GM23338 (cell line): ENCODE data around the gene THEM5. TPM values are rescaled to one million over a fixed set of nuclear protein-coding genes. Genes with fewer than 3 reads are reported as not detected.
A peak's percentile ranks its signal among the peaks of the same experiment; 100 is the strongest.

ENCODE experiments used
- ATAC-seq: fragments of 200-7000 bp; cut with Tn5 transposase; 3 replicates; pipeline ENCODE4 v1.9.1; 2020
- DNase-seq: peaks from one replicate; pipeline ENCODE4 v3.0.0-alpha.2; 2015; ENCODE audit warnings: low spot score
- H2AFZ ChIP-seq: fragments of 200-600 bp; sonication (generic); 2 replicates; pipeline ENCODE4 v1.8.0; 2016; ENCODE audit warnings: antibody characterized with exemption, mild to moderate bottlenecking, moderate library complexity
- H3F3A ChIP-seq: fragments of 200-600 bp; sonication (generic); replicated peaks from 2 replicates; pipeline ENCODE4 v1.8.0; 2017; ENCODE audit warnings: antibody characterized with exemption, mixed run types, low read depth
- H3K27ac ChIP-seq: fragments of 200-600 bp; sonication (generic); 2 replicates; pipeline ENCODE4 v1.6.1; 2016; ENCODE audit warnings: low read depth
- H3K27me3 ChIP-seq: fragments of 200-600 bp; sonication (generic); 2 replicates; pipeline ENCODE4 v1.8.0; 2016; ENCODE audit warnings: mild to moderate bottlenecking, mixed run types, moderate library complexity; ENCODE audit not compliant: insufficient read depth
- H3K36me3 ChIP-seq: fragments of 200-600 bp; sonication (generic); 2 replicates; pipeline ENCODE4 v1.8.0; 2016; ENCODE audit warnings: mild to moderate bottlenecking; ENCODE audit not compliant: insufficient read depth
- H3K4me1 ChIP-seq: fragments of 200-600 bp; sonication (generic); 2 replicates; pipeline ENCODE4 v1.8.0; 2016; ENCODE audit warnings: mild to moderate bottlenecking, moderate library complexity; ENCODE audit not compliant: insufficient read depth
- H3K4me2 ChIP-seq: fragments of 200-600 bp; sonication (generic); 2 replicates; pipeline ENCODE4 v1.7.1; 2017; ENCODE audit warnings: mixed run types
- H3K4me3 ChIP-seq: fragments of 200-600 bp; sonication (generic); 2 replicates; pipeline ENCODE4 v1.6.1; 2016; ENCODE audit warnings: mixed run types
- H3K79me2 ChIP-seq: fragments of 200-600 bp; sonication (generic); replicated peaks from 2 replicates; pipeline ENCODE4 v1.8.0; 2017; ENCODE audit warnings: mild to moderate bottlenecking; ENCODE audit not compliant: insufficient read depth
- H3K9me2 ChIP-seq: fragments of 200-600 bp; sonication (generic); 2 replicates; pipeline ENCODE4 v1.8.0; 2017; ENCODE audit not compliant: insufficient read depth
- H4K20me1 ChIP-seq: fragments of 200-600 bp; sonication (generic); replicated peaks from 2 replicates; pipeline ENCODE4 v1.8.0; 2017; ENCODE audit warnings: mild to moderate bottlenecking; ENCODE audit not compliant: insufficient read depth
- H3K27ac Mint-ChIP-seq: 2 replicates; pipeline ENCODE4 v1.8.0; 2020; ENCODE audit warnings: inconsistent platforms, mild to moderate bottlenecking, moderate library complexity, mixed read lengths
- H3K27me3 Mint-ChIP-seq: 3 replicates; pipeline ENCODE4 v1.8.0; 2022; ENCODE audit warnings: low read depth, mild to moderate bottlenecking, moderate library complexity, mixed read lengths, inconsistent platforms; ENCODE audit not compliant: insufficient read depth, poor library complexity
- H3K36me3 Mint-ChIP-seq: 3 replicates; pipeline ENCODE4 v1.8.0; 2021; ENCODE audit warnings: low read depth, mild to moderate bottlenecking, inconsistent platforms, moderate library complexity, mixed read lengths
- H3K4me1 Mint-ChIP-seq: 3 replicates; pipeline ENCODE4 v1.8.0; 2020; ENCODE audit warnings: mild to moderate bottlenecking, inconsistent platforms, mixed read lengths
- H3K4me3 Mint-ChIP-seq: 3 replicates; pipeline ENCODE4 v1.8.0; 2021; ENCODE audit warnings: moderate library complexity, mild to moderate bottlenecking, inconsistent platforms, mixed read lengths
- H3K9me3 Mint-ChIP-seq: 3 replicates; pipeline ENCODE4 v1.8.0; 2020; ENCODE audit warnings: moderate library complexity, mild to moderate bottlenecking, inconsistent platforms, mixed read lengths
- CREB1 ChIP-seq: fragments of 250-450 bp; sonication (Bioruptor Pico); IDR thresholded peaks from 2 replicates; pipeline ENCODE4 v1.5.0; 2020; ENCODE audit warnings: low read depth, mild to moderate bottlenecking, moderate library complexity
- CTCF ChIP-seq, 2 experiments: fragments of 200-600 bp in 1 of 2; sonication (generic) in 1 of 2; conservative IDR thresholded peaks; 2 replicates each; pipeline versions ENCODE4 v1.5.1 to v1.6.1; 2016 to 2017; ENCODE audit warnings: antibody characterized with exemption in 2 of 2, low read depth in 2 of 2, mild to moderate bottlenecking in 2 of 2, moderate library complexity in 1 of 2
- ETS1 ChIP-seq: IDR thresholded peaks from 2 replicates; pipeline ENCODE4 v1.6.1; 2016; ENCODE audit warnings: antibody characterized with exemption
- EZH2phosphoT487 ChIP-seq: fragments of 200-600 bp; sonication (generic); IDR thresholded peaks from one replicate; pipeline ENCODE4 v1.8.1; 2018; ENCODE audit warnings: antibody characterized with exemption; ENCODE audit not compliant: unreplicated experiment
- NANOG ChIP-seq: IDR thresholded peaks from 2 replicates; pipeline ENCODE4 v1.6.1; 2016; ENCODE audit warnings: antibody characterized with exemption, borderline replicate concordance
- POLR2AphosphoS5 ChIP-seq: IDR thresholded peaks from 2 replicates; pipeline ENCODE4 v1.6.1; 2016; ENCODE audit warnings: antibody characterized with exemption, low read depth
- STAT1 ChIP-seq: IDR thresholded peaks from one replicate; pipeline ENCODE4 v1.6.1; 2016; ENCODE audit warnings: antibody characterized with exemption; ENCODE audit not compliant: unreplicated experiment
- ZNF114 ChIP-seq: fragments of 250-450 bp; sonication (Bioruptor Pico); IDR thresholded peaks from 2 replicates; pipeline ENCODE4 v1.5.0; 2020; ENCODE audit warnings: mild to moderate bottlenecking, moderate library complexity
- ZNF331 ChIP-seq: fragments of 250-450 bp; sonication (Bioruptor Pico); IDR thresholded peaks from 2 replicates; pipeline ENCODE4 v1.5.0; 2020; ENCODE audit warnings: low read depth, mild to moderate bottlenecking, moderate library complexity
- ZNF462 ChIP-seq: fragments of 250-450 bp; sonication (Bioruptor Pico); IDR thresholded peaks from 2 replicates; pipeline ENCODE4 v1.5.0; 2020; ENCODE audit warnings: mild to moderate bottlenecking, moderate library complexity
- polyA plus RNA-seq: library from polyadenylated mRNA; unstranded; fragments of >200 nt; fragmentation: Nextera tagmentation; extraction: Ambion mirVana; gene quantifications from 2 replicates; pipeline ENCODE4 v1.2.1, GENCODE V29; 2016
- total RNA-seq: library from RNA; depleted of rRNA; stranded (reverse); fragments of >200 nt; shearing (Covaris generic); gene quantifications from 2 replicates; pipeline ENCODE4 v1.2.3, GENCODE V29; 2014
- TF ChIP-seq, protein P1 (sequence below): IDR thresholded peaks from one replicate; pipeline ENCODE4 v1.6.1; 2018; ENCODE audit warnings: antibody characterized with exemption; ENCODE audit not compliant: unreplicated experiment

Gene THEM5
- total and polyA plus RNA-seq, 2 experiments from 2014 or later = not detected

GRCh38 chr1:151811181-151811580 is 42.3 kb downstream of the THEM5 start:
- Mint-ChIP-seq H3K4me1 (peaks cover 22% of the 10 kb centered on the region), H3K27me3 (peaks cover 8% of the 10 kb centered on the region), H3K36me3 (no peaks in the 10 kb centered on the region), H3K4me3 (no peak overlapping the region), H3K9me3 (no peaks in the 10 kb centered on the region), H3K27ac (peak overlapping the region; percentile 34; the same call in 1 of the 2 replicates)
- Histone ChIP-seq H3F3A (no peaks in the 10 kb centered on the region), H3K36me3 (no peaks in the 10 kb centered on the region), H3K4me2 (no peak overlapping the region), H2AFZ (peak overlapping the region; percentile 52; the same call in 1 of the 2 replicates), H3K27ac (no peak overlapping the region), H3K27me3 (no peaks in the 10 kb centered on the region), H3K9me2 (no peaks in the 10 kb centered on the region), H3K4me3 (no peak overlapping the region), H3K4me1 (peaks cover 7% of the 10 kb centered on the region), H3K79me2 (no peaks in the 10 kb centered on the region), H4K20me1 (no peaks in the 10 kb centered on the region)
- no peak for ATAC-seq
- no peak for TF ChIP-seq CTCF (conservative IDR thresholded peaks at IDR 0.05; ENCODE audit: low read depth in 2 of 2)
- TF ChIP-seq POLR2AphosphoS5 = no peak
- no peak for TF ChIP-seq ZNF114
- TF ChIP-seq NANOG = no peak
- TF ChIP-seq ETS1 = no peak
- no peak for TF ChIP-seq ZNF462 (CRISPR knock-in tag)
- no peak for TF ChIP-seq CREB1 (CRISPR knock-in tag)
- TF ChIP-seq, protein P1, sequence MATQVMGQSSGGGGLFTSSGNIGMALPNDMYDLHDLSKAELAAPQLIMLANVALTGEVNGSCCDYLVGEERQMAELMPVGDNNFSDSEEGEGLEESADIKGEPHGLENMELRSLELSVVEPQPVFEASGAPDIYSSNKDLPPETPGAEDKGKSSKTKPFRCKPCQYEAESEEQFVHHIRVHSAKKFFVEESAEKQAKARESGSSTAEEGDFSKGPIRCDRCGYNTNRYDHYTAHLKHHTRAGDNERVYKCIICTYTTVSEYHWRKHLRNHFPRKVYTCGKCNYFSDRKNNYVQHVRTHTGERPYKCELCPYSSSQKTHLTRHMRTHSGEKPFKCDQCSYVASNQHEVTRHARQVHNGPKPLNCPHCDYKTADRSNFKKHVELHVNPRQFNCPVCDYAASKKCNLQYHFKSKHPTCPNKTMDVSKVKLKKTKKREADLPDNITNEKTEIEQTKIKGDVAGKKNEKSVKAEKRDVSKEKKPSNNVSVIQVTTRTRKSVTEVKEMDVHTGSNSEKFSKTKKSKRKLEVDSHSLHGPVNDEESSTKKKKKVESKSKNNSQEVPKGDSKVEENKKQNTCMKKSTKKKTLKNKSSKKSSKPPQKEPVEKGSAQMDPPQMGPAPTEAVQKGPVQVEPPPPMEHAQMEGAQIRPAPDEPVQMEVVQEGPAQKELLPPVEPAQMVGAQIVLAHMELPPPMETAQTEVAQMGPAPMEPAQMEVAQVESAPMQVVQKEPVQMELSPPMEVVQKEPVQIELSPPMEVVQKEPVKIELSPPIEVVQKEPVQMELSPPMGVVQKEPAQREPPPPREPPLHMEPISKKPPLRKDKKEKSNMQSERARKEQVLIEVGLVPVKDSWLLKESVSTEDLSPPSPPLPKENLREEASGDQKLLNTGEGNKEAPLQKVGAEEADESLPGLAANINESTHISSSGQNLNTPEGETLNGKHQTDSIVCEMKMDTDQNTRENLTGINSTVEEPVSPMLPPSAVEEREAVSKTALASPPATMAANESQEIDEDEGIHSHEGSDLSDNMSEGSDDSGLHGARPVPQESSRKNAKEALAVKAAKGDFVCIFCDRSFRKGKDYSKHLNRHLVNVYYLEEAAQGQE = no peak
- no peak for TF ChIP-seq EZH2phosphoT487
- no peak for TF ChIP-seq ZNF331 (CRISPR knock-in tag)
- no peak for TF ChIP-seq STAT1
- no peak for DNase-seq
